OCI-LY1 (cell line): ENCODE results near the gene NSUN6.

ENCODE experiments used
- H2AFZ ChIP-seq: fragments of 200-600 bp; sonication (generic), shearing (Covaris generic); 2 replicates; pipeline ENCODE4 v1.6.0; 2014; ENCODE audit warnings: antibody characterized with exemption, mild to moderate bottlenecking, low read length
- H3F3A ChIP-seq: fragments of 200-600 bp; sonication (generic), shearing (Covaris generic); 2 replicates; pipeline ENCODE4 v1.6.0; 2014; ENCODE audit warnings: mild to moderate bottlenecking, antibody characterized with exemption, low read length, moderate library complexity; ENCODE audit not compliant: insufficient read depth
- H3K27ac ChIP-seq: fragments of 200-600 bp; sonication (generic); 2 replicates; pipeline ENCODE4 v1.5.1; 2014; ENCODE audit warnings: low read length, mixed run types, mild to moderate bottlenecking, low read depth; ENCODE audit not compliant: poor library complexity, severe bottlenecking
- H3K27me3 ChIP-seq: fragments of 200-600 bp; sonication (generic); 2 replicates; pipeline ENCODE4 v1.6.0; 2014; ENCODE audit warnings: antibody characterized with exemption, mild to moderate bottlenecking, low read length, moderate library complexity; ENCODE audit not compliant: insufficient read depth
- H3K36me3 ChIP-seq: fragments of 200-600 bp; sonication (generic); 2 replicates; pipeline ENCODE4 v1.6.1; 2014; ENCODE audit warnings: mild to moderate bottlenecking, antibody characterized with exemption, low read length, moderate library complexity, mixed read lengths; ENCODE audit not compliant: insufficient read depth
- H3K4me1 ChIP-seq: fragments of 200-600 bp; sonication (generic); 2 replicates; pipeline ENCODE4 v1.5.1; 2014; ENCODE audit warnings: mild to moderate bottlenecking, low read length, moderate library complexity; ENCODE audit not compliant: insufficient read depth, severe bottlenecking
- H3K4me2 ChIP-seq: fragments of 200-600 bp; sonication (generic), shearing (Covaris generic); 2 replicates; pipeline ENCODE4 v1.6.1; 2014; ENCODE audit warnings: low read length
- H3K4me3 ChIP-seq: fragments of 200-600 bp; sonication (generic); 2 replicates; pipeline ENCODE4 v1.5.1; 2014; ENCODE audit warnings: low read length, low read depth, mild to moderate bottlenecking, mixed read lengths; ENCODE audit not compliant: poor library complexity, severe bottlenecking
- H3K79me2 ChIP-seq: fragments of 200-600 bp; shearing (Covaris generic); 2 replicates; pipeline ENCODE4 v1.6.1; 2016; ENCODE audit warnings: mixed run types, low read length, mixed read lengths; ENCODE audit not compliant: insufficient read depth
- H3K9ac ChIP-seq: fragments of 200-600 bp; sonication (generic), shearing (Covaris generic); 2 replicates; pipeline ENCODE4 v1.6.1; 2014; ENCODE audit warnings: mild to moderate bottlenecking, low read length, mixed read lengths
- H3K9me2 ChIP-seq: fragments of 200-600 bp; sonication (generic), shearing (Covaris generic); 2 replicates; pipeline ENCODE4 v1.6.1; 2014; ENCODE audit warnings: low read depth, mild to moderate bottlenecking, low read length, mixed read lengths
- H3K9me3 ChIP-seq: fragments of 200-600 bp; shearing (Covaris generic); 2 replicates; pipeline ENCODE4 v1.6.1; 2014; ENCODE audit warnings: low read length, mixed read lengths
- H4K20me1 ChIP-seq: fragments of 200-600 bp; sonication (generic), shearing (Covaris generic); 2 replicates; pipeline ENCODE4 v1.6.0; 2016; ENCODE audit warnings: mild to moderate bottlenecking, low read length; ENCODE audit not compliant: insufficient read depth
- EZH2 ChIP-seq: fragments of 200-600 bp; sonication (generic), shearing (Covaris generic); IDR thresholded peaks from 2 replicates; pipeline ENCODE4 v1.8.0; 2017; ENCODE audit warnings: borderline replicate concordance, mixed run types, mild to moderate bottlenecking, antibody characterized with exemption, low read length, moderate library complexity, mixed read lengths
- TF ChIP-seq, protein P1 (sequence below): fragments of 200-600 bp; sonication (generic), shearing (Covaris generic); IDR thresholded peaks from 2 replicates; pipeline ENCODE4 v1.5.1; 2017; ENCODE audit warnings: mild to moderate bottlenecking, antibody characterized with exemption, low read length, moderate library complexity, mixed read lengths

The NSUN6 gene

DNA sequence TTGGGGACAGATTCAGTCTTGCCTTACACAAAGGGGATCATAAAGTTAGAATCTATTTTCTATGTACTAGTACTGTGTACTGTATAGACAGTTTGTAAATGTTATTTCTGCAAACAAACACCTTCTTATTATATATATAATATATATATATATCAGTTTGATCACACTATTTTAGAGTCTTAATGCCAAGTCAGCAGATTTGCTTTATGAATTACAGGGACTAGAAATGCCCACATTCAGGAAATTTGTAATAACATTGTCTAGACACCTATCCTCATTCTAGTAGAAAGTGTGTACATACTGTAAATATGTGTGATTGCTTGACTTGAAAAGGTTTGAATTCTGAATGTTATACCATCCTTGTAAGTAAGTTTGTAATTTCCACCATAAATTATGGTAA, 111.2 kb downstream of the NSUN6 start:
- no peak overlapping the region for H3K9ac ChIP-seq

DNA sequence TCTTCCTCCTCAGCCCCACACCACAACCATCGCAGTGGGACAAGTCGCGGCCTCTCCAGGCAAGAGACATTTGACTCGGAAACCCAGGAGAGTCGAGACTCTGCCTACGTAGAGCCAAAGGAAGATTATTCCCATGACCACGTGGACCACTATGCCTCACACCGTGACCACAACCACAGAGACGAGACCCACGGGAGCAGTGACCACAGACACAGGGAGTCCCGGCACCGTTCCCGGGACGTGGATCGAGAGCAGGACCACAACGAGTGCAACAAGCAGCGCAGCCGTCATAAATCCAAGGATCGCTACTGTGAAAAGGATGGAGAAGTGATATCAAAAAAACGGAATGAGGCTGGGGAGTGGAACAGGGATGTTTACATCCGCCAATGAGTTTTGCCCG, 112.1 kb downstream of the NSUN6 start:
- no peak overlapping the region for H3K27ac ChIP-seq
- no peak for TF ChIP-seq EZH2
- TF ChIP-seq, protein P1, sequence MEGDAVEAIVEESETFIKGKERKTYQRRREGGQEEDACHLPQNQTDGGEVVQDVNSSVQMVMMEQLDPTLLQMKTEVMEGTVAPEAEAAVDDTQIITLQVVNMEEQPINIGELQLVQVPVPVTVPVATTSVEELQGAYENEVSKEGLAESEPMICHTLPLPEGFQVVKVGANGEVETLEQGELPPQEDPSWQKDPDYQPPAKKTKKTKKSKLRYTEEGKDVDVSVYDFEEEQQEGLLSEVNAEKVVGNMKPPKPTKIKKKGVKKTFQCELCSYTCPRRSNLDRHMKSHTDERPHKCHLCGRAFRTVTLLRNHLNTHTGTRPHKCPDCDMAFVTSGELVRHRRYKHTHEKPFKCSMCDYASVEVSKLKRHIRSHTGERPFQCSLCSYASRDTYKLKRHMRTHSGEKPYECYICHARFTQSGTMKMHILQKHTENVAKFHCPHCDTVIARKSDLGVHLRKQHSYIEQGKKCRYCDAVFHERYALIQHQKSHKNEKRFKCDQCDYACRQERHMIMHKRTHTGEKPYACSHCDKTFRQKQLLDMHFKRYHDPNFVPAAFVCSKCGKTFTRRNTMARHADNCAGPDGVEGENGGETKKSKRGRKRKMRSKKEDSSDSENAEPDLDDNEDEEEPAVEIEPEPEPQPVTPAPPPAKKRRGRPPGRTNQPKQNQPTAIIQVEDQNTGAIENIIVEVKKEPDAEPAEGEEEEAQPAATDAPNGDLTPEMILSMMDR = no peak
- no peaks in the 10 kb centered on the region for H4K20me1 ChIP-seq
- no peaks in the 10 kb centered on the region for H3K9me2 ChIP-seq
- H3F3A ChIP-seq = no peaks in the 10 kb centered on the region
- no peak overlapping the region for H3K4me3 ChIP-seq
- H3K9me3 ChIP-seq = no peaks in the 10 kb centered on the region
- no peak overlapping the region for H3K4me2 ChIP-seq
- H3K9ac ChIP-seq = no peak overlapping the region
- no peaks in the 10 kb centered on the region for H3K4me1 ChIP-seq
- no peaks in the 10 kb centered on the region for H3K27me3 ChIP-seq
- H2AFZ ChIP-seq = no peak overlapping the region
- H3K79me2 ChIP-seq = no peaks in the 10 kb centered on the region
- H3K36me3 ChIP-seq = peaks cover 31% of the 10 kb centered on the region

More for the DNA sequence above, 111.2 kb downstream of the NSUN6 start:
- H2AFZ ChIP-seq = no peak overlapping the region
- no peaks in the 10 kb centered on the region for H3K9me2 ChIP-seq
- no peaks in the 10 kb centered on the region for H4K20me1 ChIP-seq
- no peak overlapping the region for H3K4me2 ChIP-seq
- H3K4me1 ChIP-seq = no peaks in the 10 kb centered on the region
- no peaks in the 10 kb centered on the region for H3K79me2 ChIP-seq
- peaks cover 37% of the 10 kb centered on the region for H3K36me3 ChIP-seq
- H3F3A ChIP-seq = no peaks in the 10 kb centered on the region
- no peaks in the 10 kb centered on the region for H3K9me3 ChIP-seq
- H3K4me3 ChIP-seq = no peak overlapping the region
- no peak overlapping the region for H3K27ac ChIP-seq
- no peaks in the 10 kb centered on the region for H3K27me3 ChIP-seq
- no peak for TF ChIP-seq EZH2
- TF ChIP-seq, protein P1 = no peak

DNA sequence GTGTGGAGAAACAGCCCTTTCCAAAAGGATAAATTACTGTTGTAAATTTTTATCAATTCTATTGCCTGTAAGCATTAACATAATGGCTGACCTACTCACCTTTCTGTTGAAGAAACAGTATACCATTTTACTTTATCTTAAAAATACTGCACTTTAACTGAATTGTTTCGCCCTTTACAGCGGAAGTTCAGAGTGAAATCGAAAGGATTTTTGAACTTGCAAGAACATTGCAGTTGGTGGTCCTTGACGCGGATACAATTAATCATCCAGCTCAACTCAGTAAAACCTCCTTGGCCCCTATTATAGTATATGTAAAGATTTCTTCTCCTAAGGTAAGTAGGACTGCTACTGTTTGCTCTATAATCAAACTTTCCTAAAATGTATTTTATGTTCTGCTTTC, 117.5 kb downstream of the NSUN6 start:
- Histone ChIP-seq H3K27me3 (no peaks in the 10 kb centered on the region), H3K79me2 (no peaks in the 10 kb centered on the region), H3K36me3 (peaks cover 18% of the 10 kb centered on the region), H3K27ac (no peak overlapping the region), H2AFZ (no peak overlapping the region), H3K4me1 (no peaks in the 10 kb centered on the region), H3F3A (no peaks in the 10 kb centered on the region), H3K4me2 (no peak overlapping the region), H3K9ac (no peak overlapping the region), H3K9me2 (no peaks in the 10 kb centered on the region), H4K20me1 (no peaks in the 10 kb centered on the region), H3K9me3 (no peaks in the 10 kb centered on the region; the same call in 1 of the 2 replicates), H3K4me3 (no peak overlapping the region)
- no peak for TF ChIP-seq EZH2
- TF ChIP-seq, protein P1 = no peak
